Activated T-helper 17 cell treated with anti-CD3 and anti-CD28 coated beads, Interleukin-2, amount 50 U/mL, for 72 hours (primary cell): ENCODE data around the gene MED15. TPM values are rescaled to one million over a fixed set of nuclear protein-coding genes. Genes with fewer than 3 reads are reported as not detected.
"Not testable (repeated sequence)": the region's sequence is repeated elsewhere in the genome, so short reads cannot be mapped to it uniquely, and the experiment has no call there.

Experiments used
- ATAC-seq: fragments of 150-1000 bp; cut with Tn5 transposase; replicated peaks from 2 replicates; pipeline ENCODE4 v1.10.0; 2021; ENCODE audit warnings: mild to moderate bottlenecking, moderate library complexity
- H3K27ac Mint-ChIP-seq: one replicate; pipeline ENCODE4 v1.8.0; 2022; ENCODE audit warnings: mixed read lengths
- H3K27me3 Mint-ChIP-seq: one replicate; pipeline ENCODE4 v1.8.0; 2022; ENCODE audit warnings: mixed read lengths
- H3K36me3 Mint-ChIP-seq: one replicate; pipeline ENCODE4 v1.8.0; 2022; ENCODE audit warnings: low read depth, mild to moderate bottlenecking, mixed read lengths
- H3K4me1 Mint-ChIP-seq: one replicate; pipeline ENCODE4 v1.8.0; 2022; ENCODE audit warnings: mixed read lengths
- H3K4me3 Mint-ChIP-seq: one replicate; pipeline ENCODE4 v1.8.0; 2022; ENCODE audit warnings: mild to moderate bottlenecking, mixed read lengths
- H3K9me3 Mint-ChIP-seq: one replicate; pipeline ENCODE4 v1.8.0; 2022; ENCODE audit warnings: mixed read lengths
- total RNA-seq, 2 donors: library from RNA; stranded (reverse); gene quantifications; one replicate each; pipeline ENCODE4 v1.2.3, GENCODE V29; 2022

Gene MED15
- total RNA-seq, 2 donors from 2014 or later: 115 to 118 TPM

GRCh38 chr22:20619045-20619892 lies 111.9 kb downstream of the MED15 start:
- Mint-ChIP-seq H3K9me3 (no peaks in the 10 kb centered on the region), H3K4me1 (peaks cover 3% of the 10 kb centered on the region), H3K36me3 (no peaks in the 10 kb centered on the region), H3K4me3 (no peak overlapping the region), H3K27me3 (no peaks in the 10 kb centered on the region), H3K27ac (no peak overlapping the region)
- ATAC-seq: no peak

DNA sequence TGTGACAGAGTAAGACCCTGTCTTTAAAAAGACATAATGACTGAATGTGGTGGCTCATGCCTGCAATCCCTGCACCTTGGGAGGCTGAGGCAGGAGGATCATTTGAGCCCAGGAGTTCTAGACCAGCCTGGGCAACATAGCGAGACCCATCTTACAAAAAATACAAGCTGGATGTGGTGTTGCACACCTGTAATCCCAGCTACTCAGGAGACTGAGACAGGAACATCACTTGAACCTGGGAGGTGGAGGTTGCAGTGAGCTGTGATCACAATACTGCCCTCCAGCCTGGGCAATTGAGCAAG lies 112.4 kb downstream of the MED15 start:
- not testable (repeated sequence) for ATAC-seq, H3K4me1 Mint-ChIP-seq, H3K36me3 Mint-ChIP-seq, H3K27me3 Mint-ChIP-seq, H3K9me3 Mint-ChIP-seq, H3K4me3 Mint-ChIP-seq, H3K27ac Mint-ChIP-seq

DNA sequence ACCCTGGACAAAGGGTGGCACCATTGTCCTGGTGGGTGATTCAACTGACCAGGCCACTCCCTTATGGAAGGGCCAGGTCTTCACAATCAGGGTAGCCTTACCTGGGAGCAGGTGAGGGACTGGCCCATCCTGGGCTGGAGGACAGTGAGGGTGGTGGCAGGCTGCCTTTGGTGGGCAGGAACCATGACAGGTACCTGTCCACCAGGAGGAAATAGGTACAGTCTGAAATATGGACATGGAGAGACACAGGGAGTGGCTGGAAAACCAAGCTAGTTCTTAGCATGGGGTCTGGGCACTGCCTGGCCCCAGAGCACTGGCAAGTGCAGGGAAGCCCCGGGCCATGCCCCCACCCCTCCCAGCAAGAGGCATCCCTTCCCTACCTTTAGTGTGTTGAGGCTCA lies 113.8 kb downstream of the MED15 start:
- no peaks in the 10 kb centered on the region for H3K9me3 Mint-ChIP-seq
- H3K36me3 Mint-ChIP-seq: no peaks in the 10 kb centered on the region
- H3K4me1 Mint-ChIP-seq: peaks cover 18% of the 10 kb centered on the region
- H3K4me3 Mint-ChIP-seq: no peak overlapping the region
- no peak for ATAC-seq
- H3K27me3 Mint-ChIP-seq: no peaks in the 10 kb centered on the region
- no peak overlapping the region for H3K27ac Mint-ChIP-seq

DNA sequence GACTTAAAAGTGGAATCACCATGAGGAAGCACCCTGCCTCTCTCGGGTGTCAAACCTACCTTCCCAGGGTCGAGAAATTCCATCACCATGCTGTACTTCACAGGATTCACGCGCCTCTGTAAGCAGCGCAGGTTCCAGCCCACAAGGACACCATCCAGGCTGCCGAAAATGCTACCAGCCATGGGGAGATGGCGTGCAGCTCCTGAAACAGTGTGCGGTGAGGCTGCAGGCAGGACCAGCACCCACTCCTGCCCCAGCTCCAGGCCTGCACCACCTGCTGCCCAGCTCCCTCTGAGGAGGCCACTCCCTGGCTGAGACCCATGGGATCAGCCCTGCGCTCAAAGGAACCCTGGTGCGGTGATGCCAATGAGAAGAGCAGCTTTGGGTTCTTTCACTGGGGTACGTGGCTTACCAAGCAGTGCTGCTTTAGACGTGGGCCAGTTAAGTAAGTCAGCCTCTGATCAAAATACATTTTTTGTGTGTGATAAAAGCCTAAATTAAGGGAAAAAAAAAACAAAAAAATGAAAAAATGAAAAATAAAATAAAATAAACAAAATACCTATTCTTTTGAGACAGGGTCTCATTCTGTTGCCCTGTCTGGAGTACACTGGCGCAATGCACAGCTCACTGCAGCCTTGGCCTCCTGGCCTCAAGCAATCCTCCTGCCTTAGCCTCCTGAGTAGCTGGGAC lies 115.4 kb downstream of the MED15 start:
- Mint-ChIP-seq H3K9me3 (no peaks in the 10 kb centered on the region), H3K27ac (no peak overlapping the region), H3K4me3 (no peak overlapping the region), H3K4me1 (peaks cover 18% of the 10 kb centered on the region), H3K36me3 (no peaks in the 10 kb centered on the region), H3K27me3 (peaks cover 3% of the 10 kb centered on the region)
- no peak for ATAC-seq

DNA sequence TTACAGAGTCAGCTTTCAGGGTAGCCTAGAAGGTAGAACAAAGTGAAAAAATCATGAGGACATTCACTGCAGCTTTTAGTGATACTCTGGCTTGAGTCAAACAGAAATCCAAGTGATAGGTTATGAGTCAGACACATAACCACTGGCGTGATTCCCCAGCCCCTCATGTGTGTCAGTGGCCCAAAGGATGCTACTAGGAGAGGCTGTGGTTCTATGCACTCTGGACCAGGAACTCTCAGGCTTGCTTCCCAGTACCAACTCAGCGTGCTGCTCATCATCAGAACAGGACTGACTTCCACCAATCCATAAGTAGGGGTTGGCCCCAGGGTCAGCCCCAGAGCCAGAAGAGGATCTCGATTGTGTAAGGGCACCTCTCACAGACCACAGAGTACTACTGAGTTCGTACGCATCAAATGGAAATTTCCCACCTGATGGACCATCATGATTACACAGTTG lies 116.8 kb downstream of the MED15 start:
- Mint-ChIP-seq H3K9me3 (no peaks in the 10 kb centered on the region), H3K4me3 (peak overlapping the region; percentile 26), H3K27ac (peak overlapping the region; percentile 68), H3K36me3 (no peaks in the 10 kb centered on the region), H3K27me3 (peaks cover 3% of the 10 kb centered on the region), H3K4me1 (peaks cover 18% of the 10 kb centered on the region)
- ATAC-seq: peak; percentile 95

- Mint-ChIP-seq H3K27me3 (peaks cover 5% of the 10 kb centered on the region), H3K4me1 (peaks cover 18% of the 10 kb centered on the region), H3K4me3 (peak overlapping the region; percentile 3), H3K36me3 (no peaks in the 10 kb centered on the region), H3K27ac (peak overlapping the region; percentile 68), H3K9me3 (no peaks in the 10 kb centered on the region)
- ATAC-seq: no peak
Measured at GRCh38 chr22:20625270-20625669, 117.9 kb downstream of the MED15 start.

GRCh38 chr22:20626811-20627210 lies 119.4 kb downstream of the MED15 start:
- no peak overlapping the region for H3K4me3 Mint-ChIP-seq
- H3K27ac Mint-ChIP-seq: no peak overlapping the region
- H3K9me3 Mint-ChIP-seq: no peaks in the 10 kb centered on the region
- H3K4me1 Mint-ChIP-seq: peaks cover 18% of the 10 kb centered on the region
- H3K27me3 Mint-ChIP-seq: peaks cover 12% of the 10 kb centered on the region
- no peaks in the 10 kb centered on the region for H3K36me3 Mint-ChIP-seq
- ATAC-seq: no peak

GRCh38 chr22:20627432-20627831 lies 120.0 kb downstream of the MED15 start:
- Mint-ChIP-seq H3K27me3 (peaks cover 13% of the 10 kb centered on the region), H3K27ac (no peak overlapping the region), H3K4me3 (no peak overlapping the region), H3K36me3 (no peaks in the 10 kb centered on the region), H3K9me3 (no peaks in the 10 kb centered on the region), H3K4me1 (peaks cover 18% of the 10 kb centered on the region)
- no peak for ATAC-seq

DNA sequence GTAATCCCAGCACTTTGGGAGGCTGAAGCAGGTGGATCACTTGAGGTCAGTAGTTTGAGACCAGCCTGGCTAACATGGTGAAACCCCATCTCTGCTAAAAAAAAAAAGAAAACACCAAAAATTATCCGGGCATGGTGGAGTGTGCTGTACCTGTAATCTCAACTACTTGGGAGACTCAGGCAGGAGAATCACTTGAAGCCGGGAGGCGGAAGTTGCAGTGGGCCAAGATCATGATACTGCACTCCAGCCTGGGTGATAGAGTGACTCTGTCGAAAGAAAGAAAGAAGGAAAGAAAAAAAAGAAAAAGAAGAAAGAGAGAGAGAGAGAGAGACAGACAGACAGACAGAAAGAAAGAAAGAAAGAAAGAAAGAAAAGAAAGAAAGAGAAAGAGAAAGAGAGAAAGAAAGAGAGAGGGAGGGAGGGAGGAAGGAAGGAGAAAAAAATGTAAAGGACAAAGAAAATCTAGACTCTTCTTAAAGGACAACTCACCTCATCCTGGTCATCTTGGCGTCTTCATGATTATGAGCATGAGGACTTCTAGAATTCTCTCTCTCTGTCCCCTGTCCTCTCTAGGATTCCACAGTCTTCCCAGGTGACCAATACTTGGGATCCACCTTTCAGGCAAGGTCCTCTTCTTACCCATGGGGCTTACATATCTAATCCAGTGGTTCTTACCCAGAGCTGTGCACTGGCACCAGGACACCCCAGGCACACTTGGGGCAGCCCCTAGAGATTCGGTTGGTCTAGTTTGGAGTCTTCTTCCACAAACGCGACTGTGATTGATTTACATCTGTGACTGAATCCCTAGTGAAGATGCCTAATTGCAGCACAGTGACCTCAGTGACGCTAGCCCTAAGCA lies 120.9 kb downstream of the MED15 start:
- Mint-ChIP-seq H3K9me3 (no peaks in the 10 kb centered on the region), H3K4me1 (peaks cover 18% of the 10 kb centered on the region), H3K4me3 (no peak overlapping the region), H3K36me3 (no peaks in the 10 kb centered on the region), H3K27me3 (peaks cover 17% of the 10 kb centered on the region), H3K27ac (no peak overlapping the region)
- no peak for ATAC-seq

DNA sequence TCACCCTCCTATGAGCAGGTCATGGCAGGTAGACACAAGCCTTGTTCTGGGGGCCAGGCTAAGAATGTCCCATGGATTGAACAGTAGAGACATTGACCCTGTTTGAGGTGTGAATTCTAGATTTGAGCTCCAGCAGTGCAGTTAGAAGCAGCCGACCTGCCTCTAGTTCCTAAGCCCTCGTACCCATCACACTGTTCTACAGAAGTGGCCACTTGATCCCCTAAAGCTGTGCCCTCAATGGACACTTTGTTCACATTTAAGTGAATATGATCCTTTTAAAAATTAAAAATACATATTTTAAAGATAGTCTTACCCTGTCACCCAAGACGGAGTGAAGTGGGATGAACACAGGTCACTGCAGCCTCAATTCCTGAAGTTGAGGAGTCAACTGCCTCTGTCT lies 122.0 kb downstream of the MED15 start:
- no peak overlapping the region for H3K4me3 Mint-ChIP-seq
- H3K36me3 Mint-ChIP-seq: no peaks in the 10 kb centered on the region
- peaks cover 17% of the 10 kb centered on the region for H3K27me3 Mint-ChIP-seq
- no peaks in the 10 kb centered on the region for H3K9me3 Mint-ChIP-seq
- no peak for ATAC-seq
- H3K27ac Mint-ChIP-seq: no peak overlapping the region
- H3K4me1 Mint-ChIP-seq: peaks cover 14% of the 10 kb centered on the region

GRCh38 chr22:20630873-20631617 lies 123.6 kb downstream of the MED15 start:
- Mint-ChIP-seq H3K9me3 (no peaks in the 10 kb centered on the region), H3K36me3 (no peaks in the 10 kb centered on the region), H3K27ac (no peak overlapping the region), H3K27me3 (peaks cover 17% of the 10 kb centered on the region), H3K4me3 (no peak overlapping the region), H3K4me1 (no peaks in the 10 kb centered on the region)
- ATAC-seq: no peak

- Mint-ChIP-seq H3K27ac (no peak overlapping the region), H3K4me3 (no peak overlapping the region), H3K36me3 (no peaks in the 10 kb centered on the region), H3K27me3 (peaks cover 17% of the 10 kb centered on the region), H3K9me3 (no peaks in the 10 kb centered on the region), H3K4me1 (no peaks in the 10 kb centered on the region)
- no peak for ATAC-seq
Measured at GRCh38 chr22:20632082-20632481, 124.7 kb downstream of the MED15 start.

- H3K27me3 Mint-ChIP-seq: peaks cover 14% of the 10 kb centered on the region
- no peaks in the 10 kb centered on the region for H3K36me3 Mint-ChIP-seq
- no peak overlapping the region for H3K27ac Mint-ChIP-seq
- no peak for ATAC-seq
- H3K4me3 Mint-ChIP-seq: no peak overlapping the region
- H3K9me3 Mint-ChIP-seq: no peaks in the 10 kb centered on the region
- no peaks in the 10 kb centered on the region for H3K4me1 Mint-ChIP-seq
Measured at GRCh38 chr22:20632518-20632917, 125.1 kb downstream of the MED15 start.
